ENCODE data around the gene DOC2A.
A peak's percentile ranks its signal among the peaks of the same experiment; 100 is the strongest.
"Not testable (repeated sequence)": the region's sequence is repeated elsewhere in the genome, so short reads cannot be mapped to it uniquely, and the experiment has no call there.

The DOC2A gene

GRCh38 chr16:29973384-29974246 lies 37.2 kb downstream of the DOC2A start, which contains the start of gene TAOK2:
TSS of gene TAOK2 (plus strand) at chr16:29973868. CDS start at chr16:29977773, 3,905 bp downstream.
- DNase-seq (ENCODE audit: low read depth in 2 of 2): peak; percentile 97

DNA sequence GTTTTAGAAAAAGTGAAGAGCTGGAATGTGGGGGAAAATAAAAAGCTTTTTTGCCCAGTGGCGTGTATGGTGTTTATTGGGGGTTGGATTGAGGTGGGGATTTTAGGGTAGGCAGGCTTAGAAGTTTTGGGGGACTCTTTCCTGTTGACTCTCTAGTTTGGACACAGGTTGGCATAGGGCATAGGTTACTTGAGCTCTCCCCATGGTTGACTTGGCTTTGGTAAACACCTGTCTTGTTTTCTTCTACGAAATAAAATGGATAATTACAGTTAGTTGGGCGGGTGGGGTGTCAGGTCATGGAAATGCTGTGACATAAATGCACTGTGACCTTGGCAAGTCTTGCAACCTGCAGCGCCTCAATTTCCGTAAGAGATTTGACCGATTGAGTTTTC lies 37.8 kb downstream of the DOC2A start:
- DNase-seq (ENCODE audit: low read depth in 2 of 2): no peak

- no peak for DNase-seq (ENCODE audit: low read depth in 2 of 2)
Observed at GRCh38 chr16:29972500-29972899, 38.3 kb downstream of the DOC2A start.

DNA sequence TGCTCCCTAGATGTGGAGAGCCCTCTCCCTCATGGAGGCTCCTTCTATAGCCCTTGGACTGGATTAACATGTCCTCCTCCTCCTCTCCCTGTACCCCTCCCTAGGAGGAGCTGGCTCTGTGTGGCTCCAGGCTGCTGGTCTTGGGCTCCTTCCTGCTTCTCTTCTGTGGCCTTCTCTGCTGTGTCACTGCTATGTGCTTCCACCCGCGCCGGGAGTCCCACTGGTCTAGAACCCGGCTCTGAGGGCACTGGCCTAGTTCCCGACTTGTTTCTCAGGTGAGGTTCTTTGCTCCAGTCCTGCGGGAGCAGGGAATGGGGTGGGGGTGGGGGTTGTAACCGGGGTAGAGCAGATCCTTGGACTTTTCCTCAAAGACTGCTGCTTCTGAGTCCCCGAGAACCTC lies 39.5 kb downstream of the DOC2A start:
- no peak for DNase-seq (ENCODE audit: low read depth in 2 of 2)

DNA sequence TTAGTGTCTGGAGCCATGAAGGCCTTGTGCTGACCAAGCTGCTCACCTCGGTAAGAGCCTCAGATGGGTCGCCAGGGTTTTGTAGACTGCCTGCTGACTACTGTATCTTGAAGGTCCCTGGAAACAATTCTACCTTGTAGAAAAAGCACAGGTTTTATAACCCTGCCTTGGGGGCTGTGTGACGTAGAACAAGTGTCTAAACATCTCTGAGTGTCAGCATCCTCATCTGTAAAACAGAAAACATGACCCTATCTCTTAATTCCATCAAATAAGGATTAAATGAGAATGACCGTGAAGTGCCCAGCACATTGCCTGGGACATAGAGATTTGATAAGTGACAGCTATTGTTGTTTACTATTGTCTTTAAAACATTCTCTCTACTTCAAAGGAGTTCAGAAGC lies 42.6 kb downstream of the DOC2A start:
- no peak for DNase-seq (ENCODE audit: low read depth in 2 of 2)

GRCh38 chr16:29963021-29963743 lies 47.6 kb downstream of the DOC2A start:
- no peak for DNase-seq (ENCODE audit: low read depth in 2 of 2)

DNA sequence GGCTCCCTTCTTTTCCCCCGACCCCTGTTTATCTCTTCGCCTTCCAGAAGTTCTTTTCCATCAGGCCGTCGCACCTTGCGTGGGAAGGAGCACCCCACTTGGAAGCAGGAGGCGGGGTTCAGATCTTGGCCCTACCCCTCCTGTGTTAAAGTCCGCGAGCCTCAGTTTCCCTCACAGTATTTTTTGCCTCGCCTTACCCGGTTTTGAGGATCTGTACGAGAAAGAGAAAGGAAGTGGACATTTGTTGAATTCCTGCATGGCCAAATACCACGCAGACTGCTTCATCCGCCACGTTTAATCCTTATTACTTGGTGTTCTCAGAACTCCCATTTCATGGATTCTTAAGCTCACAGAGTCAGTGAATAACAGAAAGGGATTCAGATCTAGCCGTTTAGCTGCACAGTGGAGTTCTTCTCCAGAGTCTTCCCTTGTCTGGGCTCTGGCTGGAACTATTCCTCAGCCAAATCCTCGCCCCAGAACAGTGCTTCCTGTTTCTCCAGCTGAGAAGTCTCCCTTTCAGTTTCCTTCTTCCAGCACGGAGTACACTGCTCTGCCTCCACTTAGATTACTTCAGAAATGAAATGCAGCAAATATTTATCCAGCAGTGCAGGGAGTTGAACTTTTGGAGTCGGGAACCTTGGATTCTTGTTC lies 48.4 kb downstream of the DOC2A start:
- DNase-seq (ENCODE audit: low read depth in 2 of 2): no peak

DNA sequence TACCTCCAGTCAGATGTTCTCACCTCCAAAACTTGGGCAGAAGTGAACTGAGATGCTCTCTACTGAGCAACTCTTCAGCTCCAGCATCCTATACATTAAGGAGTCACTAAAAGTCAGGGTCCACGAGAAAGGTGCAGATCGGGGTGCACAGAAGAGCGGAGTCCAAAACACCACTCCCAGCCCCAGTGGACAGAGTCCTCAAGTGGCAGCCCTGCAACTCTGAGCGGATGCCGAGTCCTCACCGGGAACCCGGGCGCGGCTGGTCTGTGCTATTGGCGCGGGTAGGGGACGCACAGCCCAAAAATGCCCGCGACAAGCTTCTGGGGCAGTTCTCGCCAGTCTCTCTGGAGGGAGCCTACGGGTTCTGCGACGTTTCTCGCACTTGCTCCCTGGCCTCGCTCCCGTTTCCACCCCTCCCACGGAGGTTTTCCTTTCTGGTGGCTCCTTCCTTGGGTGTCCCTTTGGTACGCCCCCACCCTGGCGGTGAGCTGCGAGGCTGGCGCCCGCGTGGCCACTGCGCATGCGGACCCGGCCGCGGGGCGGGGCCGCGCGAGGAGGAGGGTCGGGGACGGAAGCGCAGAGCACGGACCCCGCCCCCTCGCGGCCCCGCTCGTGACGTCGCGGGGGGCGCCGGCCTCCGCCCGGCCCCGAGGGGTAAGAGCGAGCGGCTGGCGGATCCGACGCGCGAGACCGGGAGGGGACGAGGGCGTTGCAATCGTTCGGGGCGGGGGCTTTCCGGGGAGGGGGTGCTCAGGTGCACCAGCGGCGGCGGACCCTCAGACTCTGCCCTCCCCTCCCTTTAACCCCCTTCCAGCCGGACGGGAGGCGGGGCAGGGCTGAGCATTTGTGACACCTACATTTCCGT lies 49.1 kb downstream of the DOC2A start, which contains the start of gene TMEM219:
TSS of gene TMEM219 (plus strand) at position 601 of the 865 bp plus-strand sequence. CDS start 1,065 bp downstream, outside the sequence.
- peak; percentile 76 to 91 for DNase-seq (ENCODE audit: low read depth in 2 of 2)

GRCh38 chr16:29961127-29961478 lies 49.7 kb downstream of the DOC2A start:
- no peak for DNase-seq (ENCODE audit: low read depth in 2 of 2)

GRCh38 chr16:29959821-29960220 lies 51.0 kb downstream of the DOC2A start:
- DNase-seq (ENCODE audit: low read depth in 2 of 2): not testable (repeated sequence)

- no peak for DNase-seq (ENCODE audit: low read depth in 2 of 2)
Observed at GRCh38 chr16:29959293-29959692, 51.5 kb downstream of the DOC2A start.

GRCh38 chr16:29958756-29959155 lies 52.1 kb downstream of the DOC2A start:
- DNase-seq (ENCODE audit: low read depth in 2 of 2): no peak
